ENCODE measurements around the gene DDX31.

- TF ChIP-seq CTCF (IDR thresholded peaks at IDR 0.05 in 2 of 3, conservative IDR thresholded peaks at IDR 0.05 in 1 of 3; ENCODE audit: insufficient read depth in 2 of 3, low read depth in 1 of 3, low read length in 3 of 3), result no peak
- TF ChIP-seq SMARCA5 (IDR thresholded peaks at IDR 0.05), result no peak
- no peak for TF ChIP-seq JUND (IDR thresholded peaks at IDR 0.05; ENCODE audit: borderline replicate concordance, low read depth, low read length)
- no peak for TF ChIP-seq JUND (tag; IDR thresholded peaks at IDR 0.05; ENCODE audit: borderline replicate concordance, low read depth, low read length)
- no peak for TF ChIP-seq ZBTB11 (CRISPR knock-in tag; IDR thresholded peaks at IDR 0.05)
- no peak for TF ChIP-seq ARHGAP35 (IDR thresholded peaks at IDR 0.05; ENCODE audit: partially characterized antibody)
These were observed 42.7 kb downstream of the DDX31 start for GRCh38 chr9:132627106-132627505.
